GM23338 (cell line): Measurements from ENCODE around the gene ITGAV.

ENCODE experiments used
- CTCF ChIP-seq, 2 experiments: fragments of 200-600 bp in 1 of 2; sonication (generic) in 1 of 2; conservative IDR thresholded peaks; 2 replicates each; pipeline versions ENCODE4 v1.5.1 to v1.6.1; 2016 to 2017; ENCODE audit warnings: antibody characterized with exemption in 2 of 2, low read depth in 2 of 2, mild to moderate bottlenecking in 2 of 2, moderate library complexity in 1 of 2
- ETS1 ChIP-seq: IDR thresholded peaks from 2 replicates; pipeline ENCODE4 v1.6.1; 2016; ENCODE audit warnings: antibody characterized with exemption
- EZH2 ChIP-seq: fragments of 200-600 bp; sonication (generic); IDR thresholded peaks from one replicate; pipeline ENCODE4 v1.8.0; 2017; ENCODE audit warnings: antibody characterized with exemption, mild to moderate bottlenecking, low read depth; ENCODE audit not compliant: unreplicated experiment
- EZH2phosphoT487 ChIP-seq: fragments of 200-600 bp; sonication (generic); IDR thresholded peaks from one replicate; pipeline ENCODE4 v1.8.1; 2018; ENCODE audit warnings: antibody characterized with exemption; ENCODE audit not compliant: unreplicated experiment
- POLR2AphosphoS5 ChIP-seq: IDR thresholded peaks from 2 replicates; pipeline ENCODE4 v1.6.1; 2016; ENCODE audit warnings: antibody characterized with exemption, low read depth
- REST ChIP-seq: IDR thresholded peaks from one replicate; pipeline ENCODE4 v1.6.1; 2018; ENCODE audit warnings: antibody characterized with exemption; ENCODE audit not compliant: unreplicated experiment
- ZNF331 ChIP-seq: fragments of 250-450 bp; sonication (Bioruptor Pico); IDR thresholded peaks from 2 replicates; pipeline ENCODE4 v1.5.0; 2020; ENCODE audit warnings: low read depth, mild to moderate bottlenecking, moderate library complexity

- TF ChIP-seq EZH2phosphoT487 (no peak), REST (no peak), CTCF (conservative IDR thresholded peaks at IDR 0.05; ENCODE audit: low read depth in 2 of 2) (no peak), EZH2 (no peak), ZNF331 (CRISPR knock-in tag) (no peak), ETS1 (no peak), POLR2AphosphoS5 (no peak)
Observed at GRCh38 chr2:186540941-186541340, 48.9 kb upstream of the ITGAV start.
